Measurements from ENCODE around the gene DKC1.
A peak's percentile ranks its signal among the peaks of the same experiment; 100 is the strongest.

DKC1 gene

GRCh38 chrX:154738011-154738738 is 24.5 kb upstream of the DKC1 start:
- DNase-seq: peak in 1 of 14 donors; percentile 17

GRCh38 chrX:154739952-154740465 is 22.7 kb upstream of the DKC1 start:
- no peak for DNase-seq

- no peak for DNase-seq
Observed at GRCh38 chrX:154742613-154743012, 20.1 kb upstream of the DKC1 start.

- peak in 5 of 14 donors; percentile 4 to 26 (median 7) for DNase-seq
Observed at GRCh38 chrX:154748712-154749339, 13.8 kb upstream of the DKC1 start.

GRCh38 chrX:154749856-154750255 is 12.8 kb upstream of the DKC1 start:
- DNase-seq: no peak

- DNase-seq: peak in 2 of 14 donors; percentile 7 to 41
Observed at GRCh38 chrX:154750301-154751202, 12.1 kb upstream of the DKC1 start, which contains the start of gene GAB3. Gene GAB3, minus strand, starts transcription at chrX:154751077. Its CDS starts 52 bp downstream, at chrX:154751025.

- DNase-seq: peak in 1 of 14 donors; percentile 5
Observed at GRCh38 chrX:154751203-154751668, 11.4 kb upstream of the DKC1 start.

- no peak for DNase-seq
Observed at GRCh38 chrX:154751669-154752271, 10.9 kb upstream of the DKC1 start.

GRCh38 chrX:154758696-154759095 is 4.0 kb upstream of the DKC1 start:
- DNase-seq: peak in 2 of 14 donors; percentile 28 to 47

- DNase-seq: peak in 1 of 14 donors; percentile 21
Observed at GRCh38 chrX:154761977-154762536, 607 bp upstream of the DKC1 start.

- DNase-seq: no peak
Observed at GRCh38 chrX:154774622-154775021, 12.0 kb downstream of the DKC1 start.

- DNase-seq: no peak
Observed at GRCh38 chrX:154775419-154776349, 13.0 kb downstream of the DKC1 start.

- DNase-seq: no peak
Observed at GRCh38 chrX:154776753-154777152, 14.1 kb downstream of the DKC1 start.

GRCh38 chrX:154779261-154779660 is 16.6 kb downstream of the DKC1 start:
- DNase-seq: no peak

GRCh38 chrX:154780968-154781367 is 18.3 kb downstream of the DKC1 start:
- DNase-seq: no peak

GRCh38 chrX:154784149-154784995 is 21.7 kb downstream of the DKC1 start:
- DNase-seq: no peak

- no peak for DNase-seq
Observed at GRCh38 chrX:154785716-154786115, 23.1 kb downstream of the DKC1 start.

GRCh38 chrX:154791467-154791866 is 28.8 kb downstream of the DKC1 start:
- DNase-seq: no peak

- no peak for DNase-seq
Observed at GRCh38 chrX:154791939-154792338, 29.3 kb downstream of the DKC1 start.

All from C1 segment of cervical spinal cord (tissue), 14 donors.